ENCODE data around the gene C4BPA. TPM values are rescaled to one million over a fixed set of nuclear protein-coding genes. Genes with fewer than 3 reads are reported as not detected.

Gene C4BPA
- total RNA-seq, 1 donor from 2014 or later = not detected

DNA sequence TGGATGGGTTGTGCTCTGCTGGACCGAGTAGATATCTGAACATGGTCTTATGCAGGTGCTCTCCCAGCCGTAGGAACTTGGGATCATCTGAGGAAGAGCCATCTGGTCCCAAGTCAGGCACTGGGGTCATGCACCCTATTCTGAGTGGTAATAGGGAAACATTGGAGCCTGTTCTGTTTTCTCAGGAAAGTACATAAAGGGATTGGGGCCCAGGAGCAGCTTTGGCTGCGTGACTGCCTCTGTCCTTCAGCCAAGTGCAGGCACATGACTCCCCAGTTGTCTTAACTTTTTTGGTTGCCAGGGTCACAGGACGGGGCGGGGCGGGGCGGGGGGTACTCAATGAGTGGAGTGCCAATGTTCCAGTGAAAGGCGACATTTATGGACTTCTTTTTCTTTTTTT is 39.5 kb upstream of the C4BPA start:
- H3K4me1 ChIP-seq = peaks cover 69% of the 10 kb centered on the region
- peak; percentile 54 for DNase-seq
- H3K36me3 ChIP-seq = peaks cover 88% of the 10 kb centered on the region
- H3K27ac ChIP-seq (replicated peaks) = peak overlapping the region; percentile 82
- no peaks in the 10 kb centered on the region for H3K9me3 ChIP-seq (replicated peaks)
- intact Hi-C loops (cut with micrococcal nuclease) = no loop called here
- H3K27me3 ChIP-seq (ENCODE audit: low read depth) = no peaks in the 10 kb centered on the region
- H3K4me3 ChIP-seq = peak overlapping the region; percentile 64
- TF ChIP-seq, protein P1, sequence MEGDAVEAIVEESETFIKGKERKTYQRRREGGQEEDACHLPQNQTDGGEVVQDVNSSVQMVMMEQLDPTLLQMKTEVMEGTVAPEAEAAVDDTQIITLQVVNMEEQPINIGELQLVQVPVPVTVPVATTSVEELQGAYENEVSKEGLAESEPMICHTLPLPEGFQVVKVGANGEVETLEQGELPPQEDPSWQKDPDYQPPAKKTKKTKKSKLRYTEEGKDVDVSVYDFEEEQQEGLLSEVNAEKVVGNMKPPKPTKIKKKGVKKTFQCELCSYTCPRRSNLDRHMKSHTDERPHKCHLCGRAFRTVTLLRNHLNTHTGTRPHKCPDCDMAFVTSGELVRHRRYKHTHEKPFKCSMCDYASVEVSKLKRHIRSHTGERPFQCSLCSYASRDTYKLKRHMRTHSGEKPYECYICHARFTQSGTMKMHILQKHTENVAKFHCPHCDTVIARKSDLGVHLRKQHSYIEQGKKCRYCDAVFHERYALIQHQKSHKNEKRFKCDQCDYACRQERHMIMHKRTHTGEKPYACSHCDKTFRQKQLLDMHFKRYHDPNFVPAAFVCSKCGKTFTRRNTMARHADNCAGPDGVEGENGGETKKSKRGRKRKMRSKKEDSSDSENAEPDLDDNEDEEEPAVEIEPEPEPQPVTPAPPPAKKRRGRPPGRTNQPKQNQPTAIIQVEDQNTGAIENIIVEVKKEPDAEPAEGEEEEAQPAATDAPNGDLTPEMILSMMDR (IDR thresholded peaks at IDR 0.05; ENCODE audit: borderline replicate concordance) = no peak

DNA sequence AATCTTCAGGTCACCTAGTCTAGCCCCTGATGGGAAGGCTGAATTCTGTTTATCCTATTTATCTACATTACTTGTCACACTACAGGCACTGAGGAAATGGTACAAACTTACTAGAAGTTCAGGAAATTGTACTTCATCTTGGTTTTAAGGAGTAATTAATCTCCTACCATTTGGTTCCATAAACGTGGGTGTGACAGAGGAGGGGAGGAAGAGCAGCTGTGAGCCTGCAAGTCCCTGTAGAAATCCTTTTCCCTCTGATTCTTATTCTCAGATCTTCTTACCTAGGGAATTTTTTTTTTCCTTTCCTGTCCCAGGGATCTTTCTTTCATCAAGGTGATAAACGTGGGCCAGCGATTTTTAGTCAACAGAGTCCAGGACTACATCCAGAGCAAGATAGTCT is 36.8 kb upstream of the C4BPA start:
- H3K27me3 ChIP-seq (ENCODE audit: low read depth) = no peaks in the 10 kb centered on the region
- H3K9me3 ChIP-seq (replicated peaks) = no peaks in the 10 kb centered on the region
- H3K4me3 ChIP-seq = peak overlapping the region; percentile 64
- TF ChIP-seq, protein P1 (IDR thresholded peaks at IDR 0.05; ENCODE audit: borderline replicate concordance) = no peak
- H3K36me3 ChIP-seq = peaks cover 91% of the 10 kb centered on the region
- intact Hi-C loops (cut with micrococcal nuclease) = no loop called here
- no peak for DNase-seq
- peak overlapping the region; percentile 82 for H3K27ac ChIP-seq (replicated peaks)
- peaks cover 75% of the 10 kb centered on the region for H3K4me1 ChIP-seq

DNA sequence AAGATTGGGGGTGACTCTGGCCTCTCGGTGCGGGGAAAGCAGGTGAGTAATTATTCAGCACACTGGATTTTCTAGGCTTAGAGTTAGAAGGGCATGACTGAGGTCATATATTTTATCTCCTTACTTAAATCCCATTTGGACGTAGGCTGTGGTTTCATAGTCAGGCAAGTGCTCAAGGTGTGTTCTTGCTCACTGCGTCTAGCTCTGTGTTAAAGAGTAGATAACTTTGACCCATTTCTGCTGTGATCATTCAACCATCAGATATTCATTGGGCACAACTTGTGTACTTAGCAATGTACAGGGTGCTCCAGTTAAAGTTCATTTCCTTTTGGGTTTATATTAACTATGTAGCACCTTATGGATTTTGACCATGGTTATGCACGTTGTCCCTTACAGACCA is 36.4 kb upstream of the C4BPA start:
- H3K27me3 ChIP-seq (ENCODE audit: low read depth) = no peaks in the 10 kb centered on the region
- intact Hi-C loops (cut with micrococcal nuclease) = no loop called here
- peak overlapping the region; percentile 64 for H3K4me3 ChIP-seq
- H3K4me1 ChIP-seq = peaks cover 75% of the 10 kb centered on the region
- H3K27ac ChIP-seq (replicated peaks) = peak overlapping the region; percentile 82
- peaks cover 91% of the 10 kb centered on the region for H3K36me3 ChIP-seq
- no peaks in the 10 kb centered on the region for H3K9me3 ChIP-seq (replicated peaks)
- TF ChIP-seq, protein P1 (IDR thresholded peaks at IDR 0.05; ENCODE audit: borderline replicate concordance) = no peak
- DNase-seq = no peak

DNA sequence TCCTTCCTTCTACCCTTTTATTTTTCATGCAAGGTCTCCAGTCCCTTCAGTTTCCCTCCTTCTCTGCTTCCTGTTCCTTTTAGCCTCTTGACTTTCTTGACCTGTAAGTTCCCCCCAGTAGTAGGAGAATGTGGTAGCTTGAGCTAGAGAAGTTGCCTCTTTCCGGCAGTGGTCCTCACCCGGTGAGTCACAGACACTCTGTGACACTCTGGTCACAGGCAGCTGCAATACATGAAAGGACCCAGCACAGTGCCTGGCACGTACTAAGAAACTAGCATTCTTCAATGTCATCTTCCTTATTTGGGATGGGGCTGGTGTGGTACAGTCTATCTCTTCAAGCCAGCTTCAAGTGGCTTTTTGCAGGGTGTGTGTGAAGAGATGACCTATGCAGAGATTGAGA is 35.0 kb upstream of the C4BPA start:
- peaks cover 92% of the 10 kb centered on the region for H3K36me3 ChIP-seq
- no peaks in the 10 kb centered on the region for H3K9me3 ChIP-seq (replicated peaks)
- peak overlapping the region; percentile 82 for H3K27ac ChIP-seq (replicated peaks)
- H3K27me3 ChIP-seq (ENCODE audit: low read depth) = no peaks in the 10 kb centered on the region
- peaks cover 77% of the 10 kb centered on the region for H3K4me1 ChIP-seq
- H3K4me3 ChIP-seq = peak overlapping the region; percentile 34
- DNase-seq = no peak
- intact Hi-C loops (cut with micrococcal nuclease) = no loop called here
- TF ChIP-seq, protein P1 (IDR thresholded peaks at IDR 0.05; ENCODE audit: borderline replicate concordance) = no peak

DNA sequence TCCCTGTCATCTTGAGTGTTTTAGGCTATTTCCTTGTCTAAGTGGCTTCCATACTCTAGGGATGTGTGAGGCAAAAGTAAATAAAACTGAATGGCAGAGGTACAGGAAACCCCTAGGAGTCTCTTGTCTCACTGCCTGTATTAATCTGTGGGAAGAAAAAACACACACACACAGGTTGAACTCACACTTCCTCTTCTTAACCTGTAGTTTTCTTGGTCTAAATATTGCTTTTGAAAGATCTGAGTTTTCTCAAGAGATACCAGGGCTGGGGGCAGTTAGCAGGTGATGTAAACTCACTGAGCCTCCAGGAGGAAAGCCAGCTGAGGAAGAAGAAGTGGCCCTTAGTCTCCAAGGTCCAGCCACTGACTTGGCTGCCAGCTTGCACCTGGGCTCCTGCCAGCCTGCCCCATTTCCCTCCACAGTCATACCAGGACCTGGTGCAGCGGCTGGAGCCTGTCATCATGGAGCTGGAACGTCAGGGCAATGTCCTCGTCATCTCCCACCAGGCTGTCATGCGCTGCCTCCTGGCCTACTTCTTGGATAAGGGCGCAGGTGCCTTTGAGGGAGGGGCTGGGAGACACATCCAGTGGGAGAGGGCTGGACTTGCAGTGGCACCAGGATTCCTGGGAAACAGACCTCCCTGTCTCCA is 34.1 kb upstream of the C4BPA start:
- Histone ChIP-seq H3K36me3 (peaks cover 97% of the 10 kb centered on the region), H3K4me1 (peaks cover 82% of the 10 kb centered on the region), H3K4me3 (peak overlapping the region; percentile 34), H3K27ac (replicated peaks) (peak overlapping the region; percentile 82), H3K27me3 (ENCODE audit: low read depth) (no peaks in the 10 kb centered on the region), H3K9me3 (replicated peaks) (no peaks in the 10 kb centered on the region)
- peak; percentile 72 for DNase-seq
- intact Hi-C loops (cut with micrococcal nuclease) = no loop called here
- TF ChIP-seq, protein P1 (IDR thresholded peaks at IDR 0.05; ENCODE audit: borderline replicate concordance) = no peak
